ENCODE results near the gene ZNF582.

- TF ChIP-seq, protein P1, sequence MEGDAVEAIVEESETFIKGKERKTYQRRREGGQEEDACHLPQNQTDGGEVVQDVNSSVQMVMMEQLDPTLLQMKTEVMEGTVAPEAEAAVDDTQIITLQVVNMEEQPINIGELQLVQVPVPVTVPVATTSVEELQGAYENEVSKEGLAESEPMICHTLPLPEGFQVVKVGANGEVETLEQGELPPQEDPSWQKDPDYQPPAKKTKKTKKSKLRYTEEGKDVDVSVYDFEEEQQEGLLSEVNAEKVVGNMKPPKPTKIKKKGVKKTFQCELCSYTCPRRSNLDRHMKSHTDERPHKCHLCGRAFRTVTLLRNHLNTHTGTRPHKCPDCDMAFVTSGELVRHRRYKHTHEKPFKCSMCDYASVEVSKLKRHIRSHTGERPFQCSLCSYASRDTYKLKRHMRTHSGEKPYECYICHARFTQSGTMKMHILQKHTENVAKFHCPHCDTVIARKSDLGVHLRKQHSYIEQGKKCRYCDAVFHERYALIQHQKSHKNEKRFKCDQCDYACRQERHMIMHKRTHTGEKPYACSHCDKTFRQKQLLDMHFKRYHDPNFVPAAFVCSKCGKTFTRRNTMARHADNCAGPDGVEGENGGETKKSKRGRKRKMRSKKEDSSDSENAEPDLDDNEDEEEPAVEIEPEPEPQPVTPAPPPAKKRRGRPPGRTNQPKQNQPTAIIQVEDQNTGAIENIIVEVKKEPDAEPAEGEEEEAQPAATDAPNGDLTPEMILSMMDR (IDR thresholded peaks at IDR 0.05): no peak
- TF ChIP-seq EZH2 (IDR thresholded peaks at IDR 0.05): no peak
- TF ChIP-seq EZH2phosphoT487 (IDR thresholded peaks at IDR 0.05): no peak
Measured at GRCh38 chr19:56369886-56370676, 23.3 kb downstream of the ZNF582 start.
